GM21529 (cell line): ENCODE results near the gene TSPY8.
"Not testable (repeated sequence)": the region's sequence is repeated elsewhere in the genome, so short reads cannot be mapped to it uniquely, and the experiment has no call there.

Source experiments
- ATAC-seq: cut with Tn5 transposase; IDR thresholded peaks from one replicate; pipeline ENCODE4 v1.9.1; 2021; ENCODE audit not compliant: unreplicated experiment

The TSPY8 gene

GRCh38 chrY:9357497-9357896 is at the start of gene TSPY8:
TSS of gene TSPY8 (plus strand) at chrY:9357797. CDS start at chrY:9357843, 46 bp downstream.
- ATAC-seq: not testable (repeated sequence)

GRCh38 chrY:9320996-9321395 is 36.6 kb upstream of the TSPY8 start:
- no peak for ATAC-seq

GRCh38 chrY:9337164-9337563 is 20.4 kb upstream of the TSPY8 start, which contains the start of gene TSPY4:
TSS of gene TSPY4 (plus strand) at chrY:9337464. CDS start at chrY:9337510, 46 bp downstream.
- ATAC-seq: not testable (repeated sequence)

GRCh38 chrY:9396527-9396926 is 38.9 kb downstream of the TSPY8 start:
- ATAC-seq: not testable (repeated sequence)

GRCh38 chrY:9398121-9398520 is 40.5 kb downstream of the TSPY8 start, which contains the start of gene TSPY3:
TSS of gene TSPY3 (plus strand) at chrY:9398421. CDS start at chrY:9398467, 46 bp downstream.
- not testable (repeated sequence) for ATAC-seq
